Activated CD4-positive, CD25-positive, alpha-beta regulatory T cell treated with anti-CD3 and anti-CD28 coated beads, Interleukin-2, amount 50 U/mL, for 24 hours (primary cell): ENCODE measurements around the gene ANKIB1.
"Not testable (repeated sequence)": the region's sequence is repeated elsewhere in the genome, so short reads cannot be mapped to it uniquely, and the experiment has no call there.

Source experiments
- ATAC-seq, 2 donors: fragments of 150-1000 bp; cut with Tn5 transposase; one replicate each; pipeline ENCODE4 v1.10.0; 2021; ENCODE audit warnings: mild to moderate bottlenecking in 1 of 2, moderate library complexity in 1 of 2

The ANKIB1 gene

GRCh38 chr7:92404170-92404614, 158.4 kb downstream of the ANKIB1 start:
- peak; percentile 53 to 59 for ATAC-seq

GRCh38 chr7:92409357-92409756, 163.6 kb downstream of the ANKIB1 start:
- no peak for ATAC-seq

GRCh38 chr7:92410162-92410561, 164.4 kb downstream of the ANKIB1 start:
- ATAC-seq = not testable (repeated sequence)

- ATAC-seq = no peak
Observed at GRCh38 chr7:92412745-92413144, 167.0 kb downstream of the ANKIB1 start.

GRCh38 chr7:92413550-92413949, 167.8 kb downstream of the ANKIB1 start:
- no peak for ATAC-seq

GRCh38 chr7:92415225-92415624, 169.5 kb downstream of the ANKIB1 start:
- ATAC-seq = no peak

- no peak for ATAC-seq
Observed at GRCh38 chr7:92417913-92418312, 172.1 kb downstream of the ANKIB1 start.

- no peak for ATAC-seq
Observed at GRCh38 chr7:92421676-92422435, 176.1 kb downstream of the ANKIB1 start.

- ATAC-seq = no peak
Observed at GRCh38 chr7:92422926-92423325, 177.2 kb downstream of the ANKIB1 start.

- no peak for ATAC-seq
Observed at GRCh38 chr7:92423710-92424131, 177.9 kb downstream of the ANKIB1 start.

- no peak for ATAC-seq
Observed at GRCh38 chr7:92425311-92425947, 179.7 kb downstream of the ANKIB1 start.

- ATAC-seq = no peak
Observed at GRCh38 chr7:92427193-92427592, 181.4 kb downstream of the ANKIB1 start.

GRCh38 chr7:92432299-92432946, 186.6 kb downstream of the ANKIB1 start:
- no peak for ATAC-seq

GRCh38 chr7:92433019-92433418, 187.2 kb downstream of the ANKIB1 start:
- ATAC-seq = no peak

GRCh38 chr7:92435542-92435941, 189.8 kb downstream of the ANKIB1 start:
- no peak for ATAC-seq

- ATAC-seq = no peak
Observed at GRCh38 chr7:92436612-92437445, 191.1 kb downstream of the ANKIB1 start.

GRCh38 chr7:92437956-92438491, 192.2 kb downstream of the ANKIB1 start:
- ATAC-seq = no peak

- not testable (repeated sequence) for ATAC-seq
Observed at GRCh38 chr7:92442720-92443119, 196.9 kb downstream of the ANKIB1 start.

GRCh38 chr7:92446869-92447344, 201.1 kb downstream of the ANKIB1 start:
- no peak for ATAC-seq

- ATAC-seq = peak; percentile 79 to 81
Observed at GRCh38 chr7:92447345-92448204, 201.8 kb downstream of the ANKIB1 start, which contains the start of gene GATAD1. GATAD1 (plus strand) TSS chr7:92447482; CDS start chr7:92447730, 248 bp downstream.

GRCh38 chr7:92448205-92448747, 202.5 kb downstream of the ANKIB1 start:
- ATAC-seq = peak; percentile 39 to 42
